Activated CD8-positive, alpha-beta T cell treated with anti-CD3 and anti-CD28 coated beads, Interleukin-2, amount 10 ng/mL, durations not matched to agents 7 days and 5 days (primary cell): ENCODE results near the gene EPB41L2. TPM values are rescaled to one million over a fixed set of nuclear protein-coding genes. Genes with fewer than 3 reads are reported as not detected.
"Not testable (repeated sequence)": the region's sequence is repeated elsewhere in the genome, so short reads cannot be mapped to it uniquely, and the experiment has no call there.

Experiments used
- ATAC-seq: fragments of 150-1000 bp; cut with Tn5 transposase; one replicate; pipeline ENCODE4 v1.10.0; 2021; ENCODE audit warnings: moderate library complexity
- CTCF ChIA-PET: fragments of 350-600 bp; sonication (Branson Sonifier 250); formaldehyde crosslinking; loops from one replicate; lab custom pipeline; 2021; ENCODE audit warnings: antibody characterized with exemption; lab: Charles Lee
- POLR2A ChIA-PET: fragments of 350-600 bp; sonication (Branson Sonifier 250); formaldehyde crosslinking; loops from one replicate; lab custom pipeline; 2021; ENCODE audit warnings: antibody characterized with exemption; lab: Charles Lee
- DNase-seq: peaks from one replicate; pipeline ENCODE4 v3.0.0-alpha.2; 2020
- H3K27ac Mint-ChIP-seq: one replicate; pipeline ENCODE4 v1.8.0; 2021; ENCODE audit warnings: mild to moderate bottlenecking, mixed read lengths
- H3K27me3 Mint-ChIP-seq: one replicate; pipeline ENCODE4 v1.8.0; 2021; ENCODE audit warnings: low read depth, mixed read lengths
- H3K36me3 Mint-ChIP-seq: one replicate; pipeline ENCODE4 v1.8.0; 2021; ENCODE audit warnings: low read depth, mixed read lengths
- H3K4me1 Mint-ChIP-seq: one replicate; pipeline ENCODE4 v1.8.0; 2021; ENCODE audit warnings: low read depth, mixed read lengths
- H3K4me3 Mint-ChIP-seq: one replicate; pipeline ENCODE4 v1.8.0; 2021; ENCODE audit warnings: mild to moderate bottlenecking, mixed read lengths
- H3K9me3 Mint-ChIP-seq: one replicate; pipeline ENCODE4 v1.8.0; 2022; ENCODE audit warnings: mixed read lengths; ENCODE audit not compliant: insufficient read depth
- total RNA-seq, 2 experiments: library from RNA; stranded (reverse); gene quantifications; one replicate each; pipeline ENCODE4 v1.2.3, GENCODE V29; 2021

The EPB41L2 gene
- total RNA-seq, 2 experiments from 2014 or later = 18.0 to 23.6 TPM

- Mint-ChIP-seq H3K4me1 (no peaks in the 10 kb centered on the region), H3K36me3 (no peaks in the 10 kb centered on the region), H3K9me3 (no peaks in the 10 kb centered on the region), H3K27me3 (peaks cover 2% of the 10 kb centered on the region), H3K4me3 (no peak overlapping the region), H3K27ac (no peak overlapping the region)
- CTCF ChIA-PET = no interaction called here
- DNase-seq = no peak
- ATAC-seq = no peak
- POLR2A ChIA-PET = no interaction called here
Measured at GRCh38 chr6:130997061-130997753, 65.8 kb downstream of the EPB41L2 start.

DNA sequence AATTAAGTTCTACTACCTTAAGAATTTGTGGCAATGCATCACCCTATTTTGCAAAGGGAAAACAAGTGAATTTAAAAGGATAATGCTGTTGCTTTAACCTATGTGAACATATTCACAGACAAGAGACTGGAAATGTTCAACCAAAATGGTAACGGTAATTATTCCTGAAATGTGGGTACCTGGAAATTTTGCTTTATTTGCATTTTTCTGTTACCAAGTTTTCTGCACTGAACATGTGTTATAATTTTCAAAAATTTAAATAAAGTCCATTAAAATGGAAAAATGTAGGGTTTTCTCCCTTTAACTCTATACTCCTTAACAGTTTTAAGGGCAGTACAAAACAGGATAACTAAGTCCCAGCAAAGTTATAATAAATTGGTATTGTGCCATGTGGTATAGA is 66.4 kb downstream of the EPB41L2 start:
- DNase-seq = no peak
- POLR2A ChIA-PET = no interaction called here
- Mint-ChIP-seq H3K9me3 (no peaks in the 10 kb centered on the region), H3K36me3 (no peaks in the 10 kb centered on the region), H3K4me3 (no peak overlapping the region), H3K27me3 (peaks cover 2% of the 10 kb centered on the region), H3K4me1 (no peaks in the 10 kb centered on the region), H3K27ac (no peak overlapping the region)
- ATAC-seq = no peak
- CTCF ChIA-PET = no interaction called here

- DNase-seq = no peak
- Mint-ChIP-seq H3K4me1 (no peaks in the 10 kb centered on the region), H3K4me3 (no peak overlapping the region), H3K27ac (no peak overlapping the region), H3K9me3 (no peaks in the 10 kb centered on the region), H3K27me3 (peaks cover 2% of the 10 kb centered on the region), H3K36me3 (no peaks in the 10 kb centered on the region)
- POLR2A ChIA-PET = no interaction called here
- CTCF ChIA-PET = no interaction called here
- ATAC-seq = no peak
Measured at GRCh38 chr6:130995783-130996447, 67.1 kb downstream of the EPB41L2 start.

DNA sequence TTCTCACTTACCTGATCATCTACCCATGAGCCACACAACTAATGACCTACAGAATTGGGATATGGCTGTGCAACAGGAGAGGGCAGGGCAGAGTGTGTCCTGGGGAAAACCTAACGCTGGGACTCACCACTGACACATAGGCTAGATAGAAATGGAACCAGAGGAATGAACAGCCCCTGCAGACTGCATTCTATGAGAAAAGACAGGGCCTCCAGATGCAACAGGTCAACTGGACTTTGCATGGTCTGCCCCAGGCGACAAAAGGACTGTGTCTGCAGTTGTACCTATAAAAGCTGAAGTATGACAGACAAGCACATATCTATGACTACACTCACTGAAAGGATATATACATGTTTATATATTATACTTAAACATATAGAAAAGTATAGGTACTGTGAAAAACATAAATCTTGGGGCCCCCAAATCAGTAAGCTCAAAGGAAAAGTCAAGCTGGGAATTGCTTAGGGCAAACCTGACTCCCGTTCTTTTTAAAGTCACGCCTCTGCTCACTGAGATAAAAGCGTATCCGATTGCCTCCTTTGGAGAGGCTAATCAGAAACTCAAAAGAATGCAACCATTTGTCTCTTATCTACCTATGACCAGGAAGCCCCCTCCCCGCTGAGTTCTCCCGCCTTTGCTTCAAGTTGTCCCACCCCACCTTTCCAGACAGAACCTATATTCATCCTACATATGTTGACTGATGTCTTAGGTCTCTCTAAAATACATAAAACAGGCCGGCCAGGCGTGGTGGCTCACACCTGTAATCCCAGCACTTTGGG is 68.5 kb downstream of the EPB41L2 start:
- ATAC-seq (no peak), DNase-seq (no peak)
- no peaks in the 10 kb centered on the region for H3K4me1 Mint-ChIP-seq
- H3K27me3 Mint-ChIP-seq = peaks cover 2% of the 10 kb centered on the region
- no peaks in the 10 kb centered on the region for H3K36me3 Mint-ChIP-seq
- ChIA-PET POLR2A (no interaction called here), CTCF (no interaction called here)
- no peak overlapping the region for H3K4me3 Mint-ChIP-seq
- H3K9me3 Mint-ChIP-seq = no peaks in the 10 kb centered on the region
- H3K27ac Mint-ChIP-seq = no peak overlapping the region

DNA sequence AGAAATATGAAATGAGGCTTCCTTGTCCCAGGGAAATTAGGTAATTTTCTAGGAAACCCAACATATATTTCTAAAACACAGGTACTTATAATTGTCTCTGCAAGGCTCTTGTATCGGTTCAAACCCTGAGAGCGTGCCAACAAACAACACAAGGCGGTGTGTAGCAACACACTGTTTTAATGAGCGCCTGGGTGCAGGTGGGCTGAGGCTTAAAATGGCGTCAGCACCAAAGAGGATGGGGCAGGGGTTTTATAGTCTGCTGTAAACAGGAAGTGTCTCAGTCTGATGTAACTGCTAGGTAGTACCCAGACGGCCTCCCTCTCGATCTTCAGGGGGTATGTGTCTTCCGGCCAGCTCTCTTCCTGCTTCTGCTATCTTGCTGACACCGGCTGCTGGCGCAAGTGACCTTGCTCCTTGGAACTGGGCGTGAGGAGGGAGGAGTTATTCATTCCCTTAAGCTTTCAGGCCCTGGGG is 69.7 kb downstream of the EPB41L2 start:
- Mint-ChIP-seq H3K4me3 (no peak overlapping the region), H3K4me1 (no peaks in the 10 kb centered on the region), H3K36me3 (no peaks in the 10 kb centered on the region), H3K27me3 (no peaks in the 10 kb centered on the region), H3K9me3 (no peaks in the 10 kb centered on the region), H3K27ac (peak overlapping the region; percentile 17)
- ATAC-seq (no peak), DNase-seq (no peak)
- ChIA-PET CTCF (no interaction called here), POLR2A (no interaction called here)

DNA sequence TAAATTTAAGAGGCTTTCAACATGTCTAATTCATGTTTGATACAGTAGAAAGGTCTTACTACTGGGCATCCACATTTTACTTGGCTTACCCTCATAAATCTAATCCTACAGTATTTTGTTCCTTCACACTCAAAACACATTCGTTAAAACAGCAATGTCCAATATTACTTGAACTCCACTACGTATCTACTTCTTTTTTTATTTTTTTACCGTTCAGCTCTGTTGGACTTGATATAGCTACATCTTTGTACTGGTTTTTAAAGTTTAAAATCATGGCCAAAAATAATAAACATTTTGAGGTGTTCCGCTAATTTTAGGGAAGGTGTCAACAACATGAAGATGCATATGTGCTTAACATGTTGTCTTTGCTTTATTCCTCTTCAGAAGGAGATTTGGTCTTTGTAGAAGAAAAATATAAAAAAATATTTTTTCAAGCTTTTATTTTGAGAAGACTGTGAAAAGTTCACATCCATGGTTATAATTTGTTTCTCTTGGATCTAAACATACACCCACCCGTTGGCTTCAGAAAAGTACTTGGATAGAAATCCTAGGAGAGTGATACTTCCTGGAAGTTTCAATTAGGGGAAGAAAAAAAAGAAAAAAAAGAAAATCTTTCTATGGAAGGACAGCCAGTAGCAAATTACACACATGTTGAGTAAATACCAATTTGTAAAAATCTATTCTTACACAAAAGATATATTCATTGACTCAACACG is 71.5 kb downstream of the EPB41L2 start:
- ChIA-PET POLR2A (no interaction called here), CTCF (no interaction called here)
- DNase-seq (no peak), ATAC-seq (no peak)
- no peak overlapping the region for H3K4me3 Mint-ChIP-seq
- no peaks in the 10 kb centered on the region for H3K9me3 Mint-ChIP-seq
- H3K4me1 Mint-ChIP-seq = no peaks in the 10 kb centered on the region
- no peaks in the 10 kb centered on the region for H3K36me3 Mint-ChIP-seq
- H3K27me3 Mint-ChIP-seq = no peaks in the 10 kb centered on the region
- H3K27ac Mint-ChIP-seq = no peak overlapping the region

- POLR2A ChIA-PET, H3K4me3 Mint-ChIP-seq, H3K27me3 Mint-ChIP-seq, ATAC-seq, H3K4me1 Mint-ChIP-seq, H3K9me3 Mint-ChIP-seq, CTCF ChIA-PET, DNase-seq, H3K36me3 Mint-ChIP-seq, H3K27ac Mint-ChIP-seq: not testable (repeated sequence)
Measured at GRCh38 chr6:130987539-130987938, 75.5 kb downstream of the EPB41L2 start.

DNA sequence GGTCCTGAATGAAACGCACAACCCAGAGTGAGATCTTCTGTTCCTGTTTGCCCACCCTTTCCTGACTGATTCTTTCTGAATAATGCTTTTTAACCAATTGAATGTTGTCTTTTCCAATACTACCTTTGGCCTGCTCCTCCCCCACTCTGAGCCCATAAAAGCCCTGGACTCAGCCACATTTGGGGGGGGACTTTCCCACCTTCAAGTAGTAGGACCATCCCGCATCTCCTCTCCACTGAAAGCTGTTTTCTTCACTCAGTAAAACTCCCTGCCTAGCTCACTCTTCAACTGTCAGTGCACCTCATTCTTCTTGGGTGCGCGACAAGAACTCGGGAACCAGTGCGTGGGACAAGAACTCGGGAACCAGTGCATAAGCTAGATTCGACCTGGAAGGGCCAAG is 77.9 kb downstream of the EPB41L2 start:
- ChIA-PET POLR2A (no interaction called here), CTCF (no interaction called here)
- ATAC-seq (no peak), DNase-seq (no peak)
- no peaks in the 10 kb centered on the region for H3K36me3 Mint-ChIP-seq
- peaks cover 2% of the 10 kb centered on the region for H3K4me1 Mint-ChIP-seq
- no peak overlapping the region for H3K27ac Mint-ChIP-seq
- H3K9me3 Mint-ChIP-seq = peaks cover 8% of the 10 kb centered on the region
- no peaks in the 10 kb centered on the region for H3K27me3 Mint-ChIP-seq
- H3K4me3 Mint-ChIP-seq = no peak overlapping the region

GRCh38 chr6:130982941-130983456 is 80.0 kb downstream of the EPB41L2 start:
- DNase-seq = no peak
- POLR2A ChIA-PET = no interaction called here
- Mint-ChIP-seq H3K4me3 (no peak overlapping the region), H3K36me3 (no peaks in the 10 kb centered on the region), H3K27me3 (no peaks in the 10 kb centered on the region), H3K27ac (no peak overlapping the region), H3K4me1 (peaks cover 4% of the 10 kb centered on the region), H3K9me3 (peaks cover 8% of the 10 kb centered on the region)
- no peak for ATAC-seq
- CTCF ChIA-PET = no interaction called here

DNA sequence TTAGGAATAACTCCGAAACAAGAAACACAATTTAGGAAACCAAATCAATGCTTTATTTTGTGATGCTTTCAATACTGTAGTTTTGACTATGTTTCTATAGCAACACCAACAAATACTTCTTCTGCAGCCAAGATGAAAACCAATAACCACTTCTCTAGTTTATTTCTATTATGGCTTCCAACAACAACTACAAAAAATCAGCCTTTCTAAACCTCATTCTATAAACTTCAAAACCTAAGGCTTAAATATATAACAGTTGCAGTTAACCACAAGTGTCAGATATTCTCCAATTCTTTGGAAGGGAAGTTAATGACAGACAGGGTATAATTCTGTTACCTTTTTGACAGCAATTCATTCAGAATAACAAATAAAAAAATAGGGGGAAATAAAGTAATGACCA is 80.9 kb downstream of the EPB41L2 start:
- ATAC-seq (no peak), DNase-seq (no peak)
- no peak overlapping the region for H3K4me3 Mint-ChIP-seq
- H3K4me1 Mint-ChIP-seq = peaks cover 4% of the 10 kb centered on the region
- no peaks in the 10 kb centered on the region for H3K27me3 Mint-ChIP-seq
- ChIA-PET CTCF (no interaction called here), POLR2A (no interaction called here)
- H3K9me3 Mint-ChIP-seq = peaks cover 8% of the 10 kb centered on the region
- no peak overlapping the region for H3K27ac Mint-ChIP-seq
- no peaks in the 10 kb centered on the region for H3K36me3 Mint-ChIP-seq

GRCh38 chr6:130981409-130981808 is 81.6 kb downstream of the EPB41L2 start:
- Mint-ChIP-seq H3K9me3 (peaks cover 8% of the 10 kb centered on the region), H3K27me3 (no peaks in the 10 kb centered on the region), H3K27ac (no peak overlapping the region), H3K4me3 (no peak overlapping the region), H3K4me1 (peaks cover 4% of the 10 kb centered on the region), H3K36me3 (no peaks in the 10 kb centered on the region)
- CTCF ChIA-PET = no interaction called here
- POLR2A ChIA-PET = no interaction called here
- ATAC-seq = no peak
- DNase-seq = no peak
